Measurements from ENCODE around the gene PDE4B.

GRCh38 chr1:66320231-66320630, 527.5 kb downstream of the PDE4B start:
- TF ChIP-seq CTCF (IDR thresholded peaks at IDR 0.05) (no peak), POLR2A (IDR thresholded peaks at IDR 0.05) (no peak)

All from heart left ventricle (tissue), 13 donors.